Lower lobe of right lung (tissue), 2 donors: ENCODE measurements around the gene THEMIS. TPM values are rescaled to one million over a fixed set of nuclear protein-coding genes. Genes with fewer than 3 reads are reported as not detected.

Experiments used
- ATAC-seq, 2 donors: fragments of 200-7000 bp; cut with Tn5 transposase; one replicate each; pipeline ENCODE4 v1.9.1; 2020 to 2022; ENCODE audit warnings: mild to moderate bottlenecking in 2 of 2, moderate library complexity in 2 of 2
- DNase-seq: peaks from one replicate; pipeline ENCODE4 v3.0.0-alpha.2; 2020
- H3K27ac ChIP-seq: fragments of 200-600 bp; one replicate; pipeline ENCODE4 v1.8.0; 2022
- H3K27me3 ChIP-seq: fragments of 200-600 bp; one replicate; pipeline ENCODE4 v1.8.0; 2022; ENCODE audit warnings: low read depth
- H3K36me3 ChIP-seq: fragments of 200-600 bp; one replicate; pipeline ENCODE4 v1.8.0; 2022; ENCODE audit warnings: mild to moderate bottlenecking
- H3K4me1 ChIP-seq: fragments of 200-600 bp; one replicate; pipeline ENCODE4 v1.8.0; 2022
- H3K4me3 ChIP-seq: fragments of 200-600 bp; one replicate; pipeline ENCODE4 v1.8.0; 2022; ENCODE audit warnings: mild to moderate bottlenecking
- H3K9me3 ChIP-seq: fragments of 200-600 bp; one replicate; pipeline ENCODE4 v1.8.0; 2022
- CTCF ChIP-seq: fragments of 200-600 bp; IDR thresholded peaks from one replicate; pipeline ENCODE4 v1.8.0; 2022; ENCODE audit warnings: antibody characterized with exemption, mild to moderate bottlenecking
- intact Hi-C: fragments of 100-400 bp; cut with DNase I; formaldehyde crosslinking; loops from one replicate; pipeline ENCODE4 v1.11.0; 2022
- total RNA-seq: library from RNA; stranded (reverse); fragmentation: NEBNext Ultra II Directional; extraction: Animal tissue kit (Norgen Biotek cat#: 25700); gene quantifications from one replicate; pipeline ENCODE4 v1.2.1, GENCODE V29; 2021
- donor health status: DM: no; HTN: yes; CAD: no; lungs with severe emphysema.

The THEMIS gene
- total RNA-seq, 1 donor from 2014 or later, result 1.8 TPM

DNA sequence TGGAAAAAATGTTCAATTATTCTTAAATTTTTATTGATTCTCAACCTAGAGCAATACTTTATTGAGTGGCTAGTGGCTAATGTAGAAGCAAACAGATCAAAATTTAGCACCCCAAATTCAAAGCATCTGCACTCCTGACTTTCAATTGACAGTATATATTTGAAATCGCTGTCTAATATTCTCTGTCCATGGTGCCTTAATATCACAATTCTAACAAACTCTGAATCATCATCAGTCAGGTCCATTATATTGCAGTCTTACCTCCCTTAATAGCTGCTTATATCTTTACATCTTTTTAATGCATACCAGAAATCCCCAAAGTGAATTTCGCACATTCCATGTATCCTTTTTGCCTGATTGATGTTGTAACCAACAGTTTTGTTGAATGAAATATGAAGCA lies 134.9 kb downstream of the THEMIS start:
- intact Hi-C loops, result no loop called here
- no peaks in the 10 kb centered on the region for H3K9me3 ChIP-seq
- no peaks in the 10 kb centered on the region for H3K36me3 ChIP-seq
- ATAC-seq (no peak), DNase-seq (no peak)
- no peak overlapping the region for H3K27ac ChIP-seq
- H3K4me3 ChIP-seq, result no peak overlapping the region
- TF ChIP-seq CTCF, result no peak
- H3K27me3 ChIP-seq, result no peaks in the 10 kb centered on the region
- no peaks in the 10 kb centered on the region for H3K4me1 ChIP-seq

- no peak overlapping the region for H3K4me3 ChIP-seq
- H3K36me3 ChIP-seq, result no peaks in the 10 kb centered on the region
- no peaks in the 10 kb centered on the region for H3K4me1 ChIP-seq
- ATAC-seq (no peak), DNase-seq (no peak)
- H3K9me3 ChIP-seq, result no peaks in the 10 kb centered on the region
- no peaks in the 10 kb centered on the region for H3K27me3 ChIP-seq
- no peak overlapping the region for H3K27ac ChIP-seq
- intact Hi-C loops, result no loop called here
- no peak for TF ChIP-seq CTCF
These were observed 138.6 kb downstream of the THEMIS start for GRCh38 chr6:127762284-127762683.

DNA sequence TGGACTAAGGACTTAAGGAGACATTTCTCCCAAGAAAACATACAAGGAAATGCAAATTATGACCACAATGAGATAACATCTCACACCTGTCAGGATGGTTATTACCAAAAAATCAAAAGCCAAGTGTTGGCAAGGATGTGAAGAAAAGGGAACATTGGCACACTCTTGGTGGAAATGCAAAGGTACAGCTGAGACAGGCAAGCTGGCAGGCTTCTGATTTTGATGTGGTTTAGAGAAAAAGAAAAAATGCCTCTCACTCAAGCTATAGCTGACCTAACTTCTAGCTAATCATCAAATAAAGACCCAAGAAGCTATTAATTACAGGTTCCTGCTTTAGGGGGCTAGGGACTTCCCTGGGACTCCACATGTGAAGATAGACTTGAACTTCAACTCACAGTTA lies 139.8 kb downstream of the THEMIS start:
- no peaks in the 10 kb centered on the region for H3K9me3 ChIP-seq
- intact Hi-C loops, result no loop called here
- TF ChIP-seq CTCF, result no peak
- H3K4me3 ChIP-seq, result no peak overlapping the region
- no peaks in the 10 kb centered on the region for H3K27me3 ChIP-seq
- no peaks in the 10 kb centered on the region for H3K36me3 ChIP-seq
- no peaks in the 10 kb centered on the region for H3K4me1 ChIP-seq
- ATAC-seq (no peak), DNase-seq (no peak)
- no peak overlapping the region for H3K27ac ChIP-seq

- intact Hi-C loops, result no loop called here
- no peaks in the 10 kb centered on the region for H3K4me1 ChIP-seq
These were observed 151.8 kb downstream of the THEMIS start for GRCh38 chr6:127749095-127749494.

DNA sequence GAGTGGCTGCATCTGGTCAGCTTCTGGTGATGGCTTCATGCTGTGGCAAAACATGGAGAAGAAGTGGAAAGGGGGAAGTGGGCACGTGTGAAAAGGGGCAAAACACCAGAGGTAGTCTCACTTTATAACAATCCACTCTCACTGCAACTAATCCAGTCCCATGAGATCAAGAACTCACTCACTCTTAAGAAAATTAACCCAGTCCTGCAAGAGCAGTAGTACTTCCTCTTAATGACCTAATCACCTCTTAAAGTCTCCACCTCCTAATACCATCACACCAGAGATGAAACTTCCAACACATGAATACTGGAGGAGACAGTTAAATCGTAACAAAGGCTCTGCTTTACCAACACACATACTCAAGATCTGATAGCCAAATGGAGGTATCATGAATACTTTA lies 152.6 kb downstream of the THEMIS start:
- H3K4me3 ChIP-seq, result no peak overlapping the region
- H3K27me3 ChIP-seq, result no peaks in the 10 kb centered on the region
- DNase-seq (no peak), ATAC-seq (no peak)
- intact Hi-C loops, result no loop called here
- H3K4me1 ChIP-seq, result no peaks in the 10 kb centered on the region
- H3K36me3 ChIP-seq, result no peaks in the 10 kb centered on the region
- no peaks in the 10 kb centered on the region for H3K9me3 ChIP-seq
- no peak for TF ChIP-seq CTCF
- no peak overlapping the region for H3K27ac ChIP-seq

More at GRCh38 chr6:127749095-127749494, 151.8 kb downstream of the THEMIS start:
- no peak overlapping the region for H3K4me3 ChIP-seq
- no peaks in the 10 kb centered on the region for H3K36me3 ChIP-seq
- TF ChIP-seq CTCF, result no peak
- no peaks in the 10 kb centered on the region for H3K27me3 ChIP-seq
- ATAC-seq, result no peak
- no peaks in the 10 kb centered on the region for H3K9me3 ChIP-seq
- no peak overlapping the region for H3K27ac ChIP-seq
- no peak for DNase-seq

GRCh38 chr6:127738423-127738822 lies 162.4 kb downstream of the THEMIS start:
- Histone ChIP-seq H3K4me3 (no peak overlapping the region), H3K4me1 (peaks cover 16% of the 10 kb centered on the region), H3K9me3 (no peaks in the 10 kb centered on the region), H3K27ac (no peak overlapping the region), H3K36me3 (no peaks in the 10 kb centered on the region), H3K27me3 (no peaks in the 10 kb centered on the region)
- DNase-seq (no peak), ATAC-seq (peak; percentile 49 to 61)
- TF ChIP-seq CTCF, result no peak
- intact Hi-C loops, result no loop called here
